Occipital lobe (tissue), 2 donors: ENCODE results near the gene BZW2. TPM values are rescaled to one million over a fixed set of nuclear protein-coding genes. Genes with fewer than 3 reads are reported as not detected.
"Not testable (repeated sequence)": the region's sequence is repeated elsewhere in the genome, so short reads cannot be mapped to it uniquely, and the experiment has no call there.

Experiments used
- DNase-seq: peaks from one replicate; lab custom pipeline; 2025; lab: John Stamatoyannopoulos, UW
- total RNA-seq: library from RNA; depleted of rRNA; stranded (reverse); fragments of >200 nt; gene quantifications from one replicate; pipeline ENCODE4 v1.2.3, GENCODE V29; 2014

Gene BZW2
- total RNA-seq, 1 donor from 2014 or later = 85.2 TPM

GRCh38 chr7:16644636-16645592 is 1.1 kb upstream of the BZW2 start:
- DNase-seq = no peak

DNA sequence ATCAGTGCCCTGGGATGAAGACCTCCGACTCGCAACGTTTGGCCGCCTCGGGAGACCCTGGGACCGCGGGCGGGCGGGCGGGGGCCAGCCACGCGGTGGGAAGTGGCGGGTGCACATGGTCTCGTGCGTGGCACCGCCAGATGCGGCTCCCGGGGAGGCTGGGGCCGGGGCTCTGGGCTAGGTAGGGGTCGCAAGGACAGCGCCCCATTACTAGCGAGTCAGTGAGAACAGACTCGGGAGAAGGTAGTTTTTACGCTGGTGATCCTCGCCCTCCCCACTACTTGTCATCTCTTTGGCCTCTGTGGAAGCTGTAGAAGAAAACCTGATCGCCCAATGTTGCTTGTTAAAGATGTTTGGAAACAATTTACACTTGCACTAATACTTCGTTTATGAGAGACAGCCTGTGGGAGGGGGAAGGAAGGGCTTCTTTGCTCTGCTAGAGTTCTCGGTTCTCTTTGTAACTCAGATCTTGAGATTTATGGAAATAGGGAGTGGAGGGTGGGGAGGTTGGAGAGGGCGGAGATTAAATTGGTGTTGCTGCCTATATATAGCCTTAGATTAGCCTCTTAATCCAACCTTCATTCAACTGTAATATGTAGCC is 591 bp downstream of the BZW2 start:
- no peak for DNase-seq

GRCh38 chr7:16647435-16647960 is 1.5 kb downstream of the BZW2 start:
- DNase-seq = no peak

- DNase-seq = no peak
Observed at GRCh38 chr7:16648551-16648950, 2.6 kb downstream of the BZW2 start.

DNA sequence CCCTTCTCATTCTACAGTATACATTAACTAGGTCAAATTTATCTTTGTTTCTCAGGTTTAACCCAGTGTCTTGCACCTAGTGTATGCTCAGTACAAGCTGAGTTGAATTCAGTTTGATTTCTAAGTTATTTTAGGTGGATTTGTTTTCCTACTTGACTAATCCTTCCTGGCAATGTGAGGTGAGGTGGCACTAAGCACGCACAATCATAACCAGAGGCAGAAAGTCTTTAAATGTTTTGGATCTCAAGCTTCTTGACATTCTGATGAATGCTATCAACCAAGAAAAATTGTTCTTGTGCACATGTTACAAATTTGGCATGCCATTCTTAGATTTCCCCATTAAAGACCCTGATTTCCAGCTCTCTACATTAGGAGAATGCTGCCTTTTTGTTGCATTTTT is 3.2 kb downstream of the BZW2 start:
- DNase-seq = no peak

DNA sequence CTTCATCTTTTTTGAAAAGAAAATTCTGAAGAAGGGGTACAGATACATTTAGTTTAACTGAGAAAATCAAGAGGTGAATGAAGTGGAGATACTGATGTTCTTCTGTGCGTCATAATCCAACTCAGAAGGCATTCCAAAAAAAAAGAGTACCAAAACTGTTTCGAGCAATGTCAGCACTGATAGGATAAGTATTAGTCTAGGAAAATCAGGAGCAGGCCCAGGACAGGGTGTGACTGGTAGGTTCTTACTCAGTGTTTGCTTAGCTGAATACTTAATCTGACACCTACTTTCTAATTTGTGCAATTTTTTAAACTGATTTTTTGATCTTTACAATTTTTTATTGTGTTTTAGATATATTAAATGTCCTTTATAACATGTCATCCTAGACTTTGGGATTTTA is 4.3 kb downstream of the BZW2 start:
- DNase-seq = no peak

DNA sequence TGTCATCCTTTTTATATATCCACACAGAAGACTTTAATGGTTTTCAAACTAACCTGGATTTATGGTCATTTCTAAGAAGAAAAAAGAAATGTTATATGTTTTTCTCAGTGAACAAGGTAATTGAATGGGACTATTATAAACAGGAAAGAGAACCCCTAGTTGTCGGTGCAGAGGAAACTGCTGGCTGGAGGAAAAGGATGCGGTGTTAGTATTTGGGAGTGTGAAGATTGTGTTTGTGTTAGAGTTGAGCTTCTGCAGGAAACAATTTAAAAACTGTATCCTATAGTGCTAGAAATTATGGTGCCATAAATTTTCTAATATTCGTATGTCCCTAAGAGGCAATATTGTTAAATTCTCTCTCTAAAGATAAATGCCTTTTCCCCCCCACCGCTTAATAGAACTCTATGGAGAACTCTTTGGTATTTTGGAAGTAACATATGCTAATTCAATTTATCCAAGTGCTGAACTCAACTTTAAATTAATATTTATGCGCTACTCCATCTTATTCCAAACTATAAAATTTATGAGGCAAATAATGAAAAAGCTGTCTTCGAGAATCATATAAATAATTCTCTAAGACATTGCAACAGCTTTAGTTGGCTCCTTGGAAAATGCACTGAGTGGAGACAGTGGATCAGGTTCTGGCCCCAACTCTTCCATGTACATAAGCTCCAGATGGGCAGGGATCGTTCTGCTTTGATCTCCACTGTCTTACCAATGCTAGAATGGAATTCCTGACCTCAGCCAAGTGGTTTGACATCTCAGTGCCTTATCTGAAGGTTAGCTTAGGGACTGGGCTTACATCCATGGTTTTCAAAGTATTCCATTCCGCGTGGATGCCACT is 5.6 kb downstream of the BZW2 start:
- DNase-seq = no peak

DNA sequence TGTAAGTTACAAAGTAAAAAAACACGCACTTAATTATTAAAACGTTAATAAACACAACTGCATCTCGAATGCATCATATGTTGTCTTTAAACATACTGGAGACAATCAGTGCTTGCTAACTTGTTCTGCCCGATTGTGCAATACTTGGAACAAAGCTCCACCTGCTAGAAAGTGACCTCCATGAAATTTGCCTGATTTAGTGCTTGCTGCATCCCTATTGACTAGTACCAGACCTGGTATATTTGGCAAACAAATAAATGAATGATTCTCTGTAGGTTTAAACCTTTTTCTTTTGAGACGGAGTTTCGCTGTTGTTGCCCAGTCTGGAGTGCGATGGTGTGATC is 6.2 kb downstream of the BZW2 start:
- DNase-seq = no peak

DNA sequence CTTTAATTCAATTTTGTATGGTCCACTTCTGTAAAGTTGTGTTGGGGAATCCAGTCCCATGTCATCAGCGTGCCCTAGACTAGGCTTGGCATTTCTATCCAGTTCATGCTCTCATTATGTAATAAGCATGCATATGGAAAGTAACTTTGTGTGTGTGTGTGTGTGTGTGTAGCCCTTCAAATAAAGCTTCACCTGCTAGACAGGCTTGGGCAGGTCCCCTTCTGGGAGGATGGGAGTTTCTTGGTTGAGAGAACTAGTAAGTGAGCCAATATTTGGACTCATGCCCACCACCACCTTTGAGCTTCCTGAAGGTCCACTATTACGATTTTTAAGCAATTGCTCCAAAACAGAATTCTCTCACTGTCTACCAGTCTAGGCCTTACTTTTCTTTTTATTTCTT is 6.9 kb downstream of the BZW2 start:
- no peak for DNase-seq

GRCh38 chr7:16655394-16655793 is 9.4 kb downstream of the BZW2 start:
- no peak for DNase-seq

DNA sequence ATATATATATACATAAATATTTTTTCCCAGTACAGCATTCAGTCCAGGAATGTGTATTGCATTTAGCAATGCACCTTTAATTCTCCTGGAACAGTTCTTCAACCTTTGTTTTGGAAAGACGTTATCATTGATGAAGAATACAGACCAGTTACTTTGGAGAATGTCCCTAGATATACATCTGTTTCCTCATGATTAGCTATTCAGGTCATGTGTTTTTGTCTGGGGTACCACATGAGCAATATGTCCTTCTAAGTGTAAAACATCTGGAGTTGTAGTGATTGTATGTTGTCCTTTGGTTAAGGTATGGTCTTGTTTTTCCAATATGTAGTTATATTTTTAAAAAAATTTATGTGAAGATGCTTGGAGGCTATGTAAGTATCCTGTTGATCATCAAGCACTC is 10.2 kb downstream of the BZW2 start:
- no peak for DNase-seq

DNA sequence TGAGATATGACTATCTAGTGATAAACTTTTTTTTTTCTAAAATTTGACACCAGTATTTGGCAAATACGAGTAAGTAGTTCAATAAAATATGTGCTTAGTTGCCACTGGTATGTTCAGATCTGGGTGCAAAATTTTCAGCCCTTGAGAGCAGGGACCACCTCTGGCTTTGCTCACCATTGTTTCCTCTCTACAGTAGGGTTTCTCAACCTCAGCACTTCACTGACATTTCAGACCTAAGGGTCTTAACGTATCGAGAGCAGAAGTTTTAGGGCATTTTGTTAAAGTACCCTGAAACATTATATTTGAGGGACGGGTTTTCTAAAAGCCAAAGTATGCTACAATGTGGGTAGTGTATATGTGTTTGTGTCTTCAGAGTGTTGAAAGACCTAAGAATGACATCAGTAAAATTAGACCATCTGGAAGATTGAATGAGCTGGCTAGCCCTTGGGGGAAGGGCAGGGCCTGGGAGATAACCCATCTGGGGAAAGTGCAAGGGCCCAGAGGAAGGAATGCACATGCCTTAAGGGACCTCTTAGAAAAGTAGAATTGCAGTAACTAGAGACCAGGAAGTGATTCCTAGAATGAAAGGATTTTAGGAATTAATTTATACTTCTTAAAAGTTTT is 11.8 kb downstream of the BZW2 start:
- no peak for DNase-seq

GRCh38 chr7:16659854-16660497 is 14.0 kb downstream of the BZW2 start:
- DNase-seq = not testable (repeated sequence)

- DNase-seq = no peak
Observed at GRCh38 chr7:16660702-16661464, 14.9 kb downstream of the BZW2 start.

DNA sequence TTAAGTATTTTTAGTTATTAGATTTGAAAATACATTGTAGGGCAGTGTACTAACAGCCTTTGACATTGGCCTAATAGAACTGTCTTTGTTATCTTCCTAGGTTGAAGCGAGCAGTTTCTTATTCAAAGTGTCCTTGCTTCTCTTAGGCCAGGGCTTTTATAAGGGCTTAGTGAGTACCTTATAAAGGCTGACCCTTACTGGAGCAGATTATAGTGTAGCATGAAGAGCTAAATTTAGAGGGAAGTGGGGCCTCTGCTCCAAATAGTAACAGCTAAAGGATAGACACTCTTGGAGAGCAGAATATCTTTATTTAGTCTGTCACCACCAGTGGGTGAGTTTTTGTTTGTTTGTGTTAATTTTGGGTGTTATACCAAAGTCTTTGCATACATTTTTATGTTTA is 15.9 kb downstream of the BZW2 start:
- no peak for DNase-seq

GRCh38 chr7:16667355-16667754 is 21.4 kb downstream of the BZW2 start:
- DNase-seq = no peak

DNA sequence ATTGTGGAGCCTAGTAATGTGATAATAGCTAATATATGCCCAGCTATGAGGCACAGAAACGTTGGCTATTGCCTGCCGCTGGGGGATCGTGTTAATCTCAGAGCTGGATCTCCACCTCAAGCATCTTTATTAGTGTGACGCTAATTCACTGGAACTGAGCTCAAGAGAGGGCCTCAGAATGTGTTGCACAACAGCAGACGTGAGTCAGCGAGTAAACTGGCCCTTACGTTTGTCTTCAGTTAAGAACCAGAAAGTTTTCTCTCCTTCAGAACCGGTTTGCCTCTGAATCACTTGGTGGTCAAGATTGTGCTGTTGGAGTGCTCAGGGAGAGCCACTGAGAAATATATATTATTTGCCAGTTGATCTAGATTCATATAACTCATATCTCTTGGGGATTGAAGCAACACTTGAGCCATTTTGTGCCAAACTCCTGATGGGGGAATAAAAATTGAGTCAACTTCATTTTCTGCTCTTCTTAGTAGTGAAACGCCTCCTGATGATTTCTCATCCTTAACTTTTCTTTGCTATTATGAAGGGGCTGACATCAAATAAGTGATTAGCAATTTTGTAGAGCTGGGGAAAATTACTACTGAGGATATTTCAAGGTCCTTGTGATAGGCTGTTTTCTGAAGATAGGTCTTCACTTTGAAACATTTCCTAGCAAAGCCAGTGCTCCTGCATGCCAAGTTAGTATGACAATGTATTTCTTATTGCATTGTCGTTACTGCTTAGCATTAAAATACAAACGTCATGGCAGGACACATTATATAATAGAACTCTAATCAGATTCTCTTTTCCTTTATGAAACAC is 22.3 kb downstream of the BZW2 start:
- no peak for DNase-seq

GRCh38 chr7:16668978-16669377 is 23.0 kb downstream of the BZW2 start:
- no peak for DNase-seq

DNA sequence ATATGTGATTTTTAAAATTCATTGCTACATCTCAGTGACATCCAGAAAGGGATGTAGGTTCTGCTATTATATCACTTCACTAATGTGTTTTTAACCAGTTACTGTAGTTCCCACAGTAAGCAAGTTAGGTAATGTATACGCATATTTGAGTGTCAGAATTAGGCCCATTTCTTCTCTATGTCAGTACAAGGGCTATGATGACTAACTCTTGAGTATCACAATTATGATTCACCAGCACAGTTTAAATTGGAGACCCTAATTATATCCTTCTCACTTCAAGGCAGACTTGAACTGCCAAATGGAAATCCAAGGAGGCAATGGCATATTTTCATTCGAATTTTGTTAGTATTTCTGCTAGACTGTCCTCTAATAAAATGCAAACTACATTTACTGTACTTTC is 23.6 kb downstream of the BZW2 start:
- DNase-seq = no peak
